Activated T-helper 1 cell treated with Interleukin-2 at 50 U/mL for 16 hours (primary cell): ENCODE measurements around the gene NXN.
"Not testable (repeated sequence)": the region's sequence is repeated elsewhere in the genome, so short reads cannot be mapped to it uniquely, and the experiment has no call there.

ENCODE experiments used
- DNase-seq: peaks from one replicate; pipeline ENCODE4 v3.0.0-alpha.2; 2020; ENCODE audit warnings: low read depth

The NXN gene

DNA sequence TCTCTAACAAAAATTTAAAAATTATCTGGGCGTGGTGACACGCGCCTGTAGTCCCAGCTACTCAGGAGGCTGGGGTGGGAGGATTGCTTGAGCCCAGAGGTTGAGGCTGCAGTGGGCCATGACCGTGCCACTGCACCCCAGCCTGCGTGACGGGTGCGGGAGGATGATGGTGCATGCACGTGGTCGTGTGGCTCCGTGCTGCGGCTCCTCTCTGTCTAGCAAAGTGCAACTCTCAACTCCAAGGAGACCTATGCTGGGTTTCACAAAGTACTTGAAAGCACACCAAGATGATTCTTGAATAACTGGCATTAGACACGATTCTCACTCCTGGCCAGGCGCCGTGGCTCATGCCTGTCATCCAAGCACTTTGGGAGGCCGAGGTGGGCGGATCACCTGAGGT, 25.8 kb downstream of the NXN start:
- DNase-seq = no peak

GRCh38 chr17:952592-952991, 27.0 kb downstream of the NXN start:
- DNase-seq = not testable (repeated sequence)

- DNase-seq = no peak
These were observed 28.0 kb downstream of the NXN start for GRCh38 chr17:951325-952132.

GRCh38 chr17:949623-950303, 29.8 kb downstream of the NXN start:
- no peak for DNase-seq

- DNase-seq = no peak
These were observed 31.2 kb downstream of the NXN start for GRCh38 chr17:948284-948852.

DNA sequence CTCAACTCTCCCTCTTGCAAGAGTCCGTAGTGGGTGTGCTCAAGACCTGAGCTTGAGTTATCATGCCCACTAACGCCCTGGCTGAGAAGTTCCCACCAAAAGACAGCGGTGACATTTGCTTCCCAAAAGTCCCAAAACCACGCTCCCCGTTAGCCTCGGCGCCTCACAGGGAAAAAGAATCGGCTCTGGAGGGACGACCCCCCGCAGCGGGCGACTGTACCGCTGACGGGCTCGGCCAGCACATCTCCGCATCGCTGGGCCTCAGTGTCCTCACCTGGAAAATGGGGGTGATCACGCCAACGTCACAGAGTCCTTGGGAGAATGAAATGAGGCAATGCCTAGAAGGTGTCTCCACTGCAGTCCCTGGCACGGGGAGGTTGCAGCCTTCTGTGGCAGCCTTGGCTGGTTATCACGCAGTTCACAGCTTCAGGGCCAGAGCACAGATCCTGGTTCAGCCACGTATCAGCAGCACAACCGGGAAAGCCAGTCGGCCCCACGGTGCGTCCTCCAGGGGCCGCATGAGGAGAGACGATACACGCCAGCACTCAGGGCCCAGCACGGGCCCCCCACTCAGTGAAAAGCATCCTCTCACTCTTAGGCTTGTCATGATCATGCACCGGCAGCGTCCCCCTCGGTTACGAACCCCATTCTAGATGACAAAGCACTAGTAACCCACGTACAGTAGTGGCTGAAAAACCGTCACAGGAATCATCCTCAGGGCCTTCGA, 32.9 kb downstream of the NXN start:
- no peak for DNase-seq

DNA sequence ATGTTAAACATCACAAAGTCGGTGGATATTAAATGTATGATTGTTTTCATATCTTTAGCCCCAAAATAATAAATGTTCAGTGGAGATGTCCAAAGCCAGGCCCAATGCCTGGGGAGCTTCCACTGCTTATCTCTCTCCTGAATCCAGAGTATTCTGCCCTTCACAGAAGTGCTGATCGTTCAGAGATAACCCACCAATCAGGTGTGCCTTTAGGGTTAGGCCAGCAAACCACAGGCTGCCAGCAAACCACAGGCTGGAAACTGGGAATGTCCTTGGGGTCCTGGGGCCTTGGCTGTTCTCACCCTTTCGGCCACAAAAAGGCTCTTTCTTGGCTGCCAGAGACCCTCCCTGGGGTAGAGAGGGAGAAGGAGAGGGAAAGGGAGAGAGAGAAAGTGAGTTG, 33.9 kb downstream of the NXN start:
- DNase-seq = no peak

GRCh38 chr17:944266-944826, 35.2 kb downstream of the NXN start:
- DNase-seq = no peak

DNA sequence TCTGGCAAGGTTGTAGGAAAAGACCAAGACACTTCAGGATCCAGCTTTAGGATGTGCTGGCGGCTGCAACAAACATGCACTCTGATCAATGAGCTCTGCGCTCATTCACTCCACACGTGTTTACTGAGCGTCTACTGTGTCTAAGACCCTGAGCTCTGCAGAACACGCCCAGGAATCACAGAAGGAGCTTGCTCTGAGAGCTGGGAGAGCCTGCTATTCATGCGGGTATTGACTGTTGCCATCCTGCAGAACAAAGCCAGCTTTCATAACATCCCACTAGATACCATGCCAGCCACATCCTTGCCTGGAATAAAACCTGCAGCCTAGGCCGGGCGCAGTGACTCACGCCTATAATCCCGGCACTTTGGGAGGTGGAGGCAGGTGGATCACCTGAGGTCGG, 44.1 kb downstream of the NXN start:
- no peak for DNase-seq

- no peak for DNase-seq
These were observed 46.1 kb downstream of the NXN start for GRCh38 chr17:933312-934073.

- DNase-seq = no peak
These were observed 49.3 kb downstream of the NXN start for GRCh38 chr17:930258-930657.

- no peak for DNase-seq
These were observed 50.0 kb downstream of the NXN start for GRCh38 chr17:929586-929985.

DNA sequence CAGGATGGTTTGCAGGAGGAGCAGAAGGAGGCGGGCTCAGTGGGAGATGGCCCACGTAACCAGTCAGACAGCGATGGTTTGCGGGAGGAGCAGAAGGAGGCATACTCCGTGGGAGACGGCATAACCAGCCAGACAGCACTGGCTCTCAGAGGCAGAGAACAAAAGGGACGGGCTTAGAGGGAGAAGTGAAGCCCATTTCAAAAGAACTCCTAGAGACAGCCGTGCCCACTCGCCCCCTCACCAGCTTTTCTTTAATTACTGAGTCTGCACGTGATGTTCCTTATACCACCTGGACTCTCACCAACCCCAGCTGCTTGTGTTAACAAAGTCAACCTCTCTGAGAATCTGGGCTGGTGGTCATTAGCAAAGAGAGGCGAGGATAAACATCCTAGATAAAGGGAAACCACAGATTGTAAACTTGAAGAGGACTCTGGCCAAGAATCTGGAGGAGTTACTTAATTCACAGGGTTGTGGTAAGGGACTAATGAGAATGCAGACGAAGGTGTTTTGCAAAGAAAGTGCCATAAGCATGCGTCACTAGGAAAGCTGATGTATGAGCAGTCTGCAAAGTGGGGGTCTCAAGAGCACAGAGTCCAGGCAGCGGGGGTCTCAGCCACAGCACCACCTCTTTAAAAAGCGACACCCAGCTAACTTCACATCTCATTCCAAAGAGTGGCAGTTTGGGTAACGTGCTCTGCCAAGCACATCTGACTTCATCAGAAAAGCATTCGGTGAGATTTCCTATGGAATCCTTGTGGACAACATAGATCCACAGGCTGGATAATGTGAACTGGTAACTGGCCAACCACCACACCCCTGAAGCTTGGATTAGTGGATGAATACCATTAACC, 51.7 kb downstream of the NXN start:
- no peak for DNase-seq

DNA sequence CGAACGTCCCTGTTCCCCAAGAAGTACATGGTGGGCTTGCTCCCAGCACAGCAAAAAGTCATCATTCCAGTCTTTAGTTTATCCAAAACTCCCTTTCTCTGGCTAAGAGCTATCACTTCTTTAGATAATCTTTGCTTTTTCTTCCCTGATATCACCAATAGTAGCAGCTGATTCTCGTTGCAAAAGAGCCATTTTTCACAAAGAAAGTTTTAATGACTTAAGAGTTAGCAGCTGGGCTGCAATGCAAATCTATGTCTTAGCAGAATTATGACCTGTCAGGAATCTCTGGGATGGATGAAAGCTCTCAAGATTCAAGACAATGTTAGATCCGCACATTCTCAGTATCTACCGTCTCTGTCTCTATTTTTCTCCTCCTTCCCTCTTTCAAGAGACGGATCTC, 53.8 kb downstream of the NXN start:
- DNase-seq = no peak

- no peak for DNase-seq
These were observed 54.7 kb downstream of the NXN start for GRCh38 chr17:924711-925475.

GRCh38 chr17:924306-924705, 55.3 kb downstream of the NXN start:
- DNase-seq = not testable (repeated sequence)

DNA sequence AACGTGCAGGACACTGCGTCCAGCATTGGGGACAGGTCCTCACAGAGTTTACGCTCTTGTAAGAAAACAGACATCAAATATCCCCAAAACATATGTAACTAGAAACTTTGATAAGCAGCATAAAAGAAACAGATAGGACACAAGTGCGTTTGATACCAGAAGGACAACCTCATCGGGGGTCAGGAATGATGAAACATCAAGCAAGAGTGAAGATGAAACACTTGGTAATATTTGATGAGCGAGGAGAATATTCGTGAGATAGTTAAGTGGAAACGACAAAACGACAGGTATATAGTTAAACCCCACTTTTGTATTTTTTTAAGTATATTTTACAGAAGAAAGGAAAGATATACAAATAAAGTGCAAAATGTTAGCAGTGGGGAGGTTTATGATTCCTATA, 55.9 kb downstream of the NXN start:
- DNase-seq = no peak

- no peak for DNase-seq
These were observed 58.4 kb downstream of the NXN start for GRCh38 chr17:921161-921560.

DNA sequence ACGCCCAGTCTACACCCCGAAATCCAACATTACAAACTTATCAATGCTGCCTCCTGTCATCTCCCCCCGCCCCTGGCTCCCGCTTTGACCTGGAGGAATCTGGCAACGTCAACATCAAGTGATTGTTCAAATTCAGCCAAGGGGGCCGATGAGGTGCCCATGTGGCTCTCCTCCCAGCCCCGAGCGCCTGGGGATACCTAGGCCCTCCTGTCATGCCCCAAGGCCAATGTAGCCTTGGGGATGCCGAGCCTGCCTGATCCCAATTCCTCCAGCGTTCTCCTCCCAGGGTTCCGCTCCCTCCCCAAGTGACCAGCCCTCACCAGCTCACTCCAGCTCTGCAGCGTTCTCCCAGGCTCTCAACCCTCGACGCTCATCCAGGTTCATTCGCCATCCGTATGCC, 59.4 kb downstream of the NXN start:
- no peak for DNase-seq
